GM12873 (cell line): ENCODE data around the gene EPHA8.

Source experiments
- CTCF ChIP-seq: IDR thresholded peaks from 2 replicates; pipeline ENCODE4 v1.5.1; 2012; ENCODE audit warnings: low read depth, mild to moderate bottlenecking, moderate library complexity, low read length, control low read depth; ENCODE audit not compliant: insufficient read depth; ENCODE audit errors: missing control alignments

The EPHA8 gene

GRCh38 chr1:22576617-22577016 lies 13.3 kb downstream of the EPHA8 start:
- no peak for TF ChIP-seq CTCF

GRCh38 chr1:22578732-22579361 lies 15.6 kb downstream of the EPHA8 start:
- TF ChIP-seq CTCF, result no peak

GRCh38 chr1:22579541-22580155 lies 16.4 kb downstream of the EPHA8 start:
- no peak for TF ChIP-seq CTCF

- no peak for TF ChIP-seq CTCF
Observed at GRCh38 chr1:22582661-22583635, 19.7 kb downstream of the EPHA8 start.

- TF ChIP-seq CTCF, result no peak
Observed at GRCh38 chr1:22584001-22584562, 20.8 kb downstream of the EPHA8 start.

GRCh38 chr1:22584970-22585369 lies 21.7 kb downstream of the EPHA8 start:
- no peak for TF ChIP-seq CTCF

- no peak for TF ChIP-seq CTCF
Observed at GRCh38 chr1:22585471-22585870, 22.2 kb downstream of the EPHA8 start.
